Neural progenitor cell (in vitro differentiated cells): ENCODE measurements around the gene PPA1. TPM values are rescaled to one million over a fixed set of nuclear protein-coding genes. Genes with fewer than 3 reads are reported as not detected.

Experiments
- DNase-seq: peaks from one replicate; pipeline ENCODE4 v3.0.0-alpha.2; 2016; ENCODE audit warnings: low spot score
- H2AFZ ChIP-seq: fragments of 200-600 bp; sonication (generic); replicated peaks from 2 replicates; pipeline ENCODE4 v1.6.1; 2016; ENCODE audit warnings: antibody characterized with exemption
- H3F3A ChIP-seq: fragments of 200-600 bp; sonication (generic); 2 replicates; pipeline ENCODE4 v1.6.1; 2016; ENCODE audit warnings: antibody characterized with exemption, low read depth
- H3K27ac ChIP-seq: fragments of 200-600 bp; sonication (generic); 2 replicates; pipeline ENCODE4 v1.5.1; 2016; ENCODE audit warnings: mild to moderate bottlenecking
- H3K27me3 ChIP-seq: fragments of 200-600 bp; sonication (generic); 2 replicates; pipeline ENCODE4 v1.6.1; 2016; ENCODE audit warnings: mild to moderate bottlenecking, moderate library complexity
- H3K36me3 ChIP-seq: fragments of 200-600 bp; sonication (generic); 2 replicates; pipeline ENCODE4 v1.5.1; 2016
- H3K4me1 ChIP-seq: fragments of 200-600 bp; sonication (generic); 2 replicates; pipeline ENCODE4 v1.6.1; 2016; ENCODE audit warnings: mixed run types
- H3K4me2 ChIP-seq: fragments of 200-600 bp; sonication (generic); 2 replicates; pipeline ENCODE4 v1.6.1; 2016
- H3K4me3 ChIP-seq: fragments of 200-600 bp; sonication (generic); 2 replicates; pipeline ENCODE4 v1.5.1; 2016
- H3K79me2 ChIP-seq: fragments of 200-600 bp; sonication (generic); 2 replicates; pipeline ENCODE4 v1.6.1; 2016; ENCODE audit warnings: low read depth
- H3K9ac ChIP-seq: fragments of 200-600 bp; sonication (generic); 2 replicates; pipeline ENCODE4 v1.6.1; 2016
- H3K9me3 ChIP-seq: fragments of 200-600 bp; sonication (generic); 2 replicates; pipeline ENCODE4 v1.5.1; 2016; ENCODE audit warnings: low read depth
- H4K20me1 ChIP-seq: fragments of 200-600 bp; sonication (generic); 2 replicates; pipeline ENCODE4 v1.6.1; 2016; ENCODE audit warnings: low read depth
- H3K27ac Mint-ChIP-seq: 3 replicates; pipeline ENCODE4 v1.8.0; 2021; ENCODE audit warnings: mixed read lengths
- H3K27me3 Mint-ChIP-seq: 2 replicates; pipeline ENCODE4 v1.8.0; 2022; ENCODE audit warnings: low read depth, mild to moderate bottlenecking, inconsistent platforms, moderate library complexity, mixed read lengths; ENCODE audit not compliant: insufficient read depth
- H3K36me3 Mint-ChIP-seq: 3 replicates; pipeline ENCODE4 v1.8.0; 2021; ENCODE audit warnings: mixed read lengths
- H3K4me1 Mint-ChIP-seq: 3 replicates; pipeline ENCODE4 v1.8.0; 2021; ENCODE audit warnings: mixed read lengths
- H3K4me3 Mint-ChIP-seq: 3 replicates; pipeline ENCODE4 v1.8.0; 2021; ENCODE audit warnings: mild to moderate bottlenecking, moderate library complexity, mixed read lengths
- H3K9me3 Mint-ChIP-seq: 3 replicates; pipeline ENCODE4 v1.8.0; 2020; ENCODE audit warnings: mixed read lengths
- EZH2 ChIP-seq: fragments of 200-600 bp; sonication (generic); IDR thresholded peaks from 2 replicates; pipeline ENCODE4 v1.6.1; 2017; ENCODE audit warnings: antibody characterized with exemption, mild to moderate bottlenecking, moderate library complexity
- EZH2phosphoT487 ChIP-seq: fragments of 200-600 bp; sonication (generic); IDR thresholded peaks from 2 replicates; pipeline ENCODE4 v1.6.1; 2017; ENCODE audit warnings: antibody characterized with exemption
- total RNA-seq: library from RNA; depleted of rRNA; stranded (reverse); fragments of >200 nt; gene quantifications from 2 replicates; pipeline ENCODE4 v1.2.3, GENCODE V29; 2015; ENCODE audit warnings: low replicate concordance
- TF ChIP-seq, protein P1 (sequence below): fragments of 200-600 bp; sonication (generic); IDR thresholded peaks from 2 replicates; pipeline ENCODE4 v1.5.1; 2017; ENCODE audit warnings: antibody characterized with exemption, mild to moderate bottlenecking

Gene PPA1
- total RNA-seq, 1 donor from 2014 or later: 203 TPM

- Histone ChIP-seq H3K4me3 (no peak overlapping the region), H3K27ac (no peak overlapping the region), H4K20me1 (no peaks in the 10 kb centered on the region), H3K9ac (no peak overlapping the region), H3F3A (no peaks in the 10 kb centered on the region), H3K27me3 (no peaks in the 10 kb centered on the region), H2AFZ (no peak overlapping the region), H3K4me1 (no peaks in the 10 kb centered on the region), H3K4me2 (no peak overlapping the region), H3K9me3 (no peaks in the 10 kb centered on the region), H3K36me3 (no peaks in the 10 kb centered on the region), H3K79me2 (no peaks in the 10 kb centered on the region)
- Mint-ChIP-seq H3K36me3 (no peaks in the 10 kb centered on the region), H3K4me1 (peaks cover 7% of the 10 kb centered on the region), H3K27me3 (peaks cover 8% of the 10 kb centered on the region), H3K27ac (no peak overlapping the region), H3K9me3 (peaks cover 5% of the 10 kb centered on the region), H3K4me3 (no peak overlapping the region)
- DNase-seq: no peak
- TF ChIP-seq, protein P1, sequence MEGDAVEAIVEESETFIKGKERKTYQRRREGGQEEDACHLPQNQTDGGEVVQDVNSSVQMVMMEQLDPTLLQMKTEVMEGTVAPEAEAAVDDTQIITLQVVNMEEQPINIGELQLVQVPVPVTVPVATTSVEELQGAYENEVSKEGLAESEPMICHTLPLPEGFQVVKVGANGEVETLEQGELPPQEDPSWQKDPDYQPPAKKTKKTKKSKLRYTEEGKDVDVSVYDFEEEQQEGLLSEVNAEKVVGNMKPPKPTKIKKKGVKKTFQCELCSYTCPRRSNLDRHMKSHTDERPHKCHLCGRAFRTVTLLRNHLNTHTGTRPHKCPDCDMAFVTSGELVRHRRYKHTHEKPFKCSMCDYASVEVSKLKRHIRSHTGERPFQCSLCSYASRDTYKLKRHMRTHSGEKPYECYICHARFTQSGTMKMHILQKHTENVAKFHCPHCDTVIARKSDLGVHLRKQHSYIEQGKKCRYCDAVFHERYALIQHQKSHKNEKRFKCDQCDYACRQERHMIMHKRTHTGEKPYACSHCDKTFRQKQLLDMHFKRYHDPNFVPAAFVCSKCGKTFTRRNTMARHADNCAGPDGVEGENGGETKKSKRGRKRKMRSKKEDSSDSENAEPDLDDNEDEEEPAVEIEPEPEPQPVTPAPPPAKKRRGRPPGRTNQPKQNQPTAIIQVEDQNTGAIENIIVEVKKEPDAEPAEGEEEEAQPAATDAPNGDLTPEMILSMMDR: no peak
- TF ChIP-seq EZH2 (no peak), EZH2phosphoT487 (no peak)
Observed at GRCh38 chr10:70271996-70272924, 39.0 kb upstream of the PPA1 start.

GRCh38 chr10:70270952-70271351 lies 37.7 kb upstream of the PPA1 start:
- H3K79me2 ChIP-seq: no peaks in the 10 kb centered on the region
- H3K4me3 Mint-ChIP-seq: no peak overlapping the region
- no peaks in the 10 kb centered on the region for H4K20me1 ChIP-seq
- no peaks in the 10 kb centered on the region for H3K4me1 ChIP-seq
- H3K9me3 ChIP-seq: no peaks in the 10 kb centered on the region
- H3K27me3 Mint-ChIP-seq: peaks cover 8% of the 10 kb centered on the region
- no peak for TF ChIP-seq EZH2
- TF ChIP-seq EZH2phosphoT487: no peak
- TF ChIP-seq, protein P1: no peak
- no peak for DNase-seq
- no peaks in the 10 kb centered on the region for H3K27me3 ChIP-seq
- no peak overlapping the region for H2AFZ ChIP-seq
- H3K4me3 ChIP-seq: no peak overlapping the region
- no peak overlapping the region for H3K27ac ChIP-seq
- H3K9me3 Mint-ChIP-seq: peaks cover 4% of the 10 kb centered on the region
- H3K4me1 Mint-ChIP-seq: peaks cover 7% of the 10 kb centered on the region
- H3K36me3 Mint-ChIP-seq: no peaks in the 10 kb centered on the region
- no peaks in the 10 kb centered on the region for H3F3A ChIP-seq
- no peak overlapping the region for H3K9ac ChIP-seq
- no peak overlapping the region for H3K27ac Mint-ChIP-seq
- H3K4me2 ChIP-seq: no peak overlapping the region
- no peaks in the 10 kb centered on the region for H3K36me3 ChIP-seq

GRCh38 chr10:70269741-70270140 lies 36.5 kb upstream of the PPA1 start:
- Histone ChIP-seq H3K4me3 (no peak overlapping the region), H3F3A (no peaks in the 10 kb centered on the region), H3K9ac (no peak overlapping the region), H3K9me3 (no peaks in the 10 kb centered on the region), H2AFZ (no peak overlapping the region), H3K4me2 (no peak overlapping the region), H3K79me2 (no peaks in the 10 kb centered on the region), H3K4me1 (no peaks in the 10 kb centered on the region), H3K27ac (no peak overlapping the region), H4K20me1 (no peaks in the 10 kb centered on the region), H3K36me3 (no peaks in the 10 kb centered on the region), H3K27me3 (no peaks in the 10 kb centered on the region)
- no peaks in the 10 kb centered on the region for H3K36me3 Mint-ChIP-seq
- no peak for DNase-seq
- TF ChIP-seq, protein P1: no peak
- TF ChIP-seq EZH2phosphoT487 (no peak), EZH2 (no peak)
- H3K27ac Mint-ChIP-seq: no peak overlapping the region
- no peaks in the 10 kb centered on the region for H3K9me3 Mint-ChIP-seq
- H3K4me1 Mint-ChIP-seq: peaks cover 7% of the 10 kb centered on the region
- no peak overlapping the region for H3K4me3 Mint-ChIP-seq
- peaks cover 10% of the 10 kb centered on the region for H3K27me3 Mint-ChIP-seq
